ENCODE measurements around the gene EMB.
"Not testable (repeated sequence)": the region's sequence is repeated elsewhere in the genome, so short reads cannot be mapped to it uniquely, and the experiment has no call there.

EMB gene

DNA sequence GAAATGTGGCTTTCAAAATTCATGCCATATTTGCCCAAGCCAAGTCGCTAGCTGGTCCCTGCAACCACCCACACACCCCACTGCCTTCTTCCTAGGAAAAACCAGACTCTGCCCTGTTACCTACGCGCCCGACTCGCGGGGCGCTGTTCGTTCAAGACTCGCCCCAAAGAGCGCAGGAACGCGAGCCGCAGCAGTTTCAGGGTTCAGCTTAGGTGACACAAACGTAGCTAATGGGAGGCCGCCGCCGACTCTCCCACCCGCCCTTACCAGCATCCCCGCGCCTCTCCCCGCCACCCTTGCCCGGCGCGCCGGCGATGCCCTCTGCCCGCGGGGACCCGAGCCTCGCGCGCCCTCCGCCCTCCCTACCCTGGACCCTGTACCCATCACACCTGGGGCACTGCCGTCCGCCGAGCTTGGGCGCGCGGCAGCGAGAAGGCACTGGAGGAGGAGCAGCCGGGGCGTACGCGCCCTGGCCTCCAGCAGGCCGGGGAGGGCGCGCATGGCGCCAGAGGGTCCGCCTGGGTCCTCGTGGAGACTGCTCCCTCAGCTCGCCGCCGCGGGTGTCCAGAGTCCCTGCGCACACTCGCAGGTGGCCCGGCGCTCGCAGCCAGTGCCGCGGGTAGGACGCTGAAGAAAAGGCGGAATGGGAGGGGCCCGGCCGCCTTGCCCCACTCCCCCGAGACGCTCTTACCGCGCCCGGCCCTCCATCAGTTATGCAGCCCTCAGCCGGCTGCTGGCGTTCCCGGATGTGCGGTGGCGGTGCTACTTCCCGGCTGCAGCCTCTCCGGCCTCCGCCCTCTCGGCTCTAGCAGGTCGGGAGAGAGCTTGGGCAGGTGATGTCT lies at the start of gene EMB:
Gene EMB, minus strand, starts transcription at position 638 of the 842 bp plus-strand sequence. Its CDS starts 137 bp downstream, at position 501.
- intact Hi-C loops (cut with DNase I) = no loop called here
- peak in 9 of 10 donors; percentile 19 to 94 (median 52) for DNase-seq

GRCh38 chr5:50489491-50489890 lies 48.4 kb upstream of the EMB start:
- intact Hi-C loops (cut with DNase I) = not testable (repeated sequence)
- peak in 1 of 10 donors; percentile 31 for DNase-seq

- DNase-seq; intact Hi-C loops (cut with DNase I): not testable (repeated sequence)
Measured at GRCh38 chr5:50478790-50479189, 37.7 kb upstream of the EMB start.

DNA sequence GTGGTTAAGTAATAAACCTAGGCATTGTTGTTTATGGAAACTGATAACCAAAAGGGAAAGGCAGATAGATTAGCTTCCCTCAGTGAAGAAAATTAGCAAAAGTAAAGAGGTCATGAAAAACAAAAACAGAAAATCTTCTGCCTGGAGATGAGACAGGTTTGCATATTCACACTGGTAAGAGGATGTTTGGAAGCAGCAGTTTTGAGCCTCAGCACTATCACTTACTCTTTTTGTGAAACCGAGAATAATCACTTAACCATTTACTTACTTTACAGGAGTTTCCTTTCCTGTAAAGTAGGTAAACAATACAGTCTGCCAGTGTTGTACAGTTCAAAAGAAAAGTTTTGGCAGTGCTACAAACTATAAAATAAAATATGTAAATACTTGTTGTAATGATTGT lies 35.5 kb upstream of the EMB start:
- intact Hi-C loops (cut with DNase I) = no loop called here
- no peak for DNase-seq

- peak in 2 of 10 donors; percentile 63 to 74 for DNase-seq
Measured at GRCh38 chr5:50465015-50465414, 23.9 kb upstream of the EMB start.

GRCh38 chr5:50463726-50464125 lies 22.6 kb upstream of the EMB start:
- no peak for DNase-seq
- intact Hi-C loops (cut with DNase I) = no loop called here

More at GRCh38 chr5:50465015-50465414, 23.9 kb upstream of the EMB start:
- intact Hi-C loops (cut with DNase I) = not testable (repeated sequence)

DNA sequence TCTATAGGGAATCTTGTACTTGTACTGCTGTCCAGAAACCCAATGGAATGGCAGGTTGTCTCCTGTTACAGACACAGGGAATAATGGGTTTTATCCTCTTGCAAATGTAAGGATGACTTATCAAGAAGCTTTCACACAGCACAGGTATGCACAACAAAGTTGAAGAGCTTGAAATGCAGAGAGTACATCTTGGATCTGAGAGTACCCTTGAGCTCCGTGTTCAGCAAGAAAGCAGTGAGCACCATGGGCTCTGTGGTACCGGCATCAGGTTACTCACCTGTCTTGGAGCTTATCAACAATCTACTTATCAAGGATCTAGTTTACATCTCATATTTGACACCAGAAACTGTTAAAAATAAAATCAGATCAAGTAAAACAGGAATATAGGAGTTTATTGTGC lies 22.0 kb upstream of the EMB start:
- DNase-seq = no peak
- intact Hi-C loops (cut with DNase I) = no loop called here

GRCh38 chr5:50462579-50462978 lies 21.5 kb upstream of the EMB start:
- DNase-seq; intact Hi-C loops (cut with DNase I): not testable (repeated sequence)

GRCh38 chr5:50458372-50458771 lies 17.3 kb upstream of the EMB start:
- DNase-seq = peak in 2 of 10 donors; percentile 52 to 63
- intact Hi-C loops (cut with DNase I) = not testable (repeated sequence)

DNA sequence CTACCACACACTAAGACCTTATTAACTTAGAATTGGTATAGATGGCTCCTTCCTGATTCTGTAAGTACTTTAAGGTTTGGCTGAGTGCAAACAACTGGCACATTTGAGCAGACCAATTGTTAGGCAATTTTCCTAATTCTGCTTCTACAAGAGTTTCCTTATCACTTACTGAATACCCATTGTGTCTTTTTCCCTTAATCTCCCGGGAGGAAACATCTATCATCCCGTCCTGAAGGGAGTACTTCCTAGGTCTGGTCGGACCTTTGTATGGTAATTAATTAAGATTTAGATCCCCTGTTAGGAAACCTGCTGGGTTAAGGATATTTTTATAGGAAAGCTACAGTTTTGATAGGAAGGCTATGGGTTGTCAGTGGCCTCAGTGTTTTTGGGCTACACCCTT lies 8.2 kb upstream of the EMB start:
- intact Hi-C loops (cut with DNase I); DNase-seq: not testable (repeated sequence)

DNA sequence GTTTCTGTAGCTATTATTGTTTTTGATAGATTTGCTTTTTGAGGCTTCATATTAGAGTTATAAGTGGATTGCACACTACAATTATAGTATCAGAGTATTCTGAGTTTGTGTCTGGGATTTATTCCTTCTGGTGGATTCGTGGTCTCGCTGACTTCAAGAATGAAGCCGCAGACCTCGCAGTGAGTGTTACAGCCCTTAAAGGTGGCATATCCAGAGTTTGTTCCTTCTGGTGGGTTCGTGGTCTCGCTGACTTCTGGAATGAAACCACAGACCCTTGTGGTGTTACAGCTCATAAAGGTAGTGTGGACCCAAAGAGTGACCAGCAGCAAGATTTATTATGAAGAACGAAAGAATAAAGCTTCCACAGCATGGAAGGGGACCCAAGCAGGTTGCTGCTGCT lies 6.9 kb upstream of the EMB start:
- intact Hi-C loops (cut with DNase I) = no loop called here
- DNase-seq = no peak

- no peak for DNase-seq
- intact Hi-C loops (cut with DNase I) = no loop called here
Measured at GRCh38 chr5:50447228-50447627, 6.1 kb upstream of the EMB start.

GRCh38 chr5:50445296-50445949 lies 4.3 kb upstream of the EMB start:
- DNase-seq = no peak

GRCh38 chr5:50442559-50443539 lies 1.8 kb upstream of the EMB start:
- intact Hi-C loops (cut with DNase I) = not testable (repeated sequence)

More at GRCh38 chr5:50445296-50445949, 4.3 kb upstream of the EMB start:
- intact Hi-C loops (cut with DNase I) = no loop called here

DNA sequence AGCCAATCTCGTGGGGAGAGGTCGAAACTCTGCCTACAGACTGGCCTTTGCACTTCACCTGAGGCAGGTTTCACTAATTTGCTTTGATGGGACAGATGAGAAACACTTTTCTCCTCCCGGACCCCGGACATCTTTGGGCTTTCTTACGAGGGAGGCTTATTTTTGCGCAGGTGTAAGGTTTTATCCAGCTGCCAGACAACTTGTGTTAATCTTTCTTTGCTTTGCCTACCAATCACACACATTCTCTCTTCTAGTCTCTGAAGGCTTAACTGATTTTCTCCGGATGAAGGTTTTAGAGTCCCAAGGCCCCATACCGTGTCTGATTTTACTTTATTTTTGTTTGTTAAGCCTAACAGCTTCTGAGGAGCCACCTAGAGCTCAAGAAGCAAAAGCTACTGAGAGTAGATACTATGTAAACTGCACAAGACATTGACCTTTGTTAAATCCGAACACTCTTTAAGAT lies 436 bp upstream of the EMB start:
- intact Hi-C loops (cut with DNase I) = no loop called here
- no peak for DNase-seq

More at GRCh38 chr5:50442559-50443539, 1.8 kb upstream of the EMB start:
- DNase-seq = not testable (repeated sequence)

- no peak for DNase-seq
- intact Hi-C loops (cut with DNase I) = no loop called here
Measured at GRCh38 chr5:50439221-50439620, 1.9 kb downstream of the EMB start.

- DNase-seq; intact Hi-C loops (cut with DNase I): not testable (repeated sequence)
Measured at GRCh38 chr5:50438060-50438459, 3.0 kb downstream of the EMB start.

DNA sequence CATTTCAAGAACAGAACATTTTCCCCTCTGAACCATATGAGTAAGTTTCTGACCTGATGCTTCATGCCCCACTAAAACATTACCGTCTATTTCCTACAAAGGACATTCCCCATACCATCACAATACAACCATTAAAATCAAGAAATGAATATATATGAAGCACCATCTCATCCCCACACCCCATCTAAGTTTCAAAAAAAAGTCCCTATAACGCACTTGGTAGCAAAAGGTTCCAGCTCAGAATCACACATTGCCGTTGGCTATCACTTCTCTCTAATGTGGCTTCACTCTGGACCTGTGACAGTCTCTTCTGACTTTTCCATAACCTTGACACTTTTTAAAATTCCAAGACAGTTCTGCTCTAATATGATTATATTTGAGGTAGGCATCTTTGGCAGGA lies 5.9 kb downstream of the EMB start:
- DNase-seq = no peak
- intact Hi-C loops (cut with DNase I) = no loop called here

GRCh38 chr5:50431133-50431904 lies 9.8 kb downstream of the EMB start:
- intact Hi-C loops (cut with DNase I); DNase-seq: not testable (repeated sequence)
